Stimulated activated CD8-positive, alpha-beta memory T cell treated with anti-CD3 and anti-CD28 coated beads, Interleukin-7, amount 100 ng/mL, for 4 hours (primary cell): ENCODE measurements around the gene WDR46.

Experiments
- DNase-seq, 2 donors: peaks; one replicate each; pipeline ENCODE4 v3.0.0-alpha.2; 2020; ENCODE audit warnings: low read depth in 2 of 2

Gene WDR46

GRCh38 chr6:33288921-33289783, at the start of gene WDR46, which contains the start of gene PFDN6:
Gene WDR46, minus strand, starts transcription at chr6:33289239. Its CDS starts 69 bp downstream, at chr6:33289170.
Gene PFDN6, plus strand, starts transcription at chr6:33289601. Its CDS starts 256 bp downstream, at chr6:33289857.
- peak; percentile 75 to 84 for DNase-seq

GRCh38 chr6:33336495-33336894, 47.5 kb upstream of the WDR46 start:
- no peak for DNase-seq

DNA sequence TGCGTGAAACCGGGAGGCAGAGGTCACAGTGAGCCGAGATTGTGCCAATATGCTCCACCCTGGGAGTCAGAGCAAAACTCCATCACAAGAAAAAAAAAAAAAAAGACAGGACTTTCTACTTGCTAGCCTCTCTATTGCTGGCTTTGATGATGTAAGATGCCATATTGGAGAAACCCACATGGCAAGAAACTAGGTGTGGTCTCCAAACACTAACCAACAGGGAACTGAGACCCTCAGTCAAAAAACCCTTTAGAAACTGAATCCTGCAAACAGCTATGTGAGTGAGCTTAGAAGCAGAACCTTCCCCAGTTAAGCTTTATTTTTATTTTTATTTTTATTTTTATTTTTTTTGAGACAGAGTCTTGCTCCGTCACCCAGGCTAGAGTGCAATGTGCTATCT, 46.9 kb upstream of the WDR46 start:
- DNase-seq, result no peak

DNA sequence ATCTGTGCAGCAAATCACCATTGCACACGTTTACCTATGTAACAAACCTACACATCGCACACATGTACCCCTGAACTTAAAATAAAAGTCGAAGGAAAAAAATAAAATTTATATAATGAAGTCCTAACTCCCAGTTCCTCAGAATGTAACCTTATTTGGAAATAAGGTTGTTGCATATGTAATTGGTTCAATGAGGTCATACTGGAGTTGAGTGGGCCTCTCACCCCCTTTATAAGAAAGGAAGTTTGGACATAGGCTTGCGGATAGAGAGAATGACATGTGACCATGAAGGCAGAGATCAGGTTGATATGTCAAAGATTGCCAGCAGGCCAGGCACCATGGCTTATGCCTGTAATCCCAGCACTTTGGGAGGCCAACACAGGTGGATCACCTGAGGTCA, 44.6 kb upstream of the WDR46 start:
- DNase-seq, result no peak

DNA sequence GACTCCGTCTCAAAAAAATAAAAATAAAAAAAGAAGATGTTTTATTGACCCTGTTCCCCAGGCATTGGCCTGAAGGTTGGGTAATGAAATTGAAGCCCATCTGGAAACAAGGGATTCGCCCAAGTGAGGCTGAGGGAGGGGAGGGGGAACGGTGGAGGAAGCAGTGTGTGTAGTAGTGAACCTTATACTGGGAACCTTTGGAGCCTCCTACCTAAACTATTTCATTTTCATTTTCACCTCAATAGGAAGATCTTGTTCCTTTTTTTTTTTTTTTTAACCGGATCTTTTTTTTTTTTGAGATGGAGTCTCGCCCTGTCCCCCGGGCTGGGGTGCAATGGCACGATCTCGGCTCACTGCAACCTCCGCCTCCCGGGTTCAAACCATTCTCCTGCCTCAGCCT, 41.7 kb upstream of the WDR46 start:
- no peak for DNase-seq

GRCh38 chr6:33329058-33329457, 40.0 kb upstream of the WDR46 start:
- no peak for DNase-seq

DNA sequence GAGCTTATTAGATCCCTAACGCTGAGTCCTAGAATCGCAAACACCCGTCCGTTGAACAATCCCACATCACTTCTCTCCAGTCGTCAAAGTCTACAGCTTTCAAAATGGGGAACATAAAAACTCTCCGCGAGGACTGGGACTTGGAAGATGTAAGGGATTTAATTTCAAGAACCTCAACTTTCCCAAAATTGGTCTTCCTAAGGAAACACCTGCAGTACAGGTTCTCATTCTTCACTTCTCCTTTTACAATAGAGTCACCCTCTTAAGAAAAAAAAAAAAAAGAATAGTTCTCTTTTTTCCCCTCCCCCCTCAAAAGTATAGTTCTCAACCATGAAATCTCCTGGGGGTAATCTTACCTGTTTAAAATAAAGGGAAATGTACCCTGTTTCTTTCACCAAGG, 35.1 kb upstream of the WDR46 start:
- no peak for DNase-seq

DNA sequence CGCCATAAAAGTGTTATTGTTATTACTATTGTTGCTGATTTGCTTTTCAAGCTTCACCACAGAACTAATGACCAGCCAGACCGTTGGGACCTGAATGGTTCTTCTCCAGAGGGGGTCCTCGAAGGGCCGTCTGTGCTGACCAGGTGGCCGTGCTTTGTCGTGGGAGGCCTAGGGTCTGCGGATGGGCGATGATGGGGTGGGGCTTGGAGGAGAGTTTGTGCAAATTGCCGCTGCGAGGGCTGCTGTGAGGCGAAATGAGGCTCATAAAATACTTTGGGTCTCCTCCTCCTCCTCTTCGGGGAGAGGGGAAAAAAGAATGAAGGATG, 34.5 kb upstream of the WDR46 start:
- DNase-seq, result no peak

DNA sequence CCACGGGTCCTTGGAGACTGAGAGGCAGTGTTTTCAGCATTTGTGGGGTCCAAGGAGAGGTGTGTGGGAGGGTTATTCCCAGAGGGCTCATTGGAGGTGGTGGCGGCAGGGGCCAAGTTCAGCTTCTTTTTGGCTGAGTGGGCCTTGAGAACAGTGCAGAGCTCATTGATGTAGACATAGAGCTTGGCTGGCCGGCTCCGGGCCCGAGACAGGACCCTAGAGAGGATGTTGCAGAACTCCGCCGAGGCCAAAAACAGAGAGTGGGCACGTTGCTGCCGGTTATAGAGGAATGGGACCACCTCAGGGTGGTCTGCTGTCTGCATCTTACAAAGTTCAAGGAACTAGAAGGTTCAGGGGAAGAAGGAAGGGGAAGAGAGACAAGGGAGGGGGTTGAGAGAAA, 32.2 kb upstream of the WDR46 start:
- DNase-seq, result no peak

- no peak for DNase-seq
These were observed 31.5 kb upstream of the WDR46 start for GRCh38 chr6:33320315-33321181.

GRCh38 chr6:33319939-33320314, 30.9 kb upstream of the WDR46 start:
- DNase-seq, result no peak

- DNase-seq, result no peak
These were observed 29.5 kb upstream of the WDR46 start for GRCh38 chr6:33318426-33319073.

DNA sequence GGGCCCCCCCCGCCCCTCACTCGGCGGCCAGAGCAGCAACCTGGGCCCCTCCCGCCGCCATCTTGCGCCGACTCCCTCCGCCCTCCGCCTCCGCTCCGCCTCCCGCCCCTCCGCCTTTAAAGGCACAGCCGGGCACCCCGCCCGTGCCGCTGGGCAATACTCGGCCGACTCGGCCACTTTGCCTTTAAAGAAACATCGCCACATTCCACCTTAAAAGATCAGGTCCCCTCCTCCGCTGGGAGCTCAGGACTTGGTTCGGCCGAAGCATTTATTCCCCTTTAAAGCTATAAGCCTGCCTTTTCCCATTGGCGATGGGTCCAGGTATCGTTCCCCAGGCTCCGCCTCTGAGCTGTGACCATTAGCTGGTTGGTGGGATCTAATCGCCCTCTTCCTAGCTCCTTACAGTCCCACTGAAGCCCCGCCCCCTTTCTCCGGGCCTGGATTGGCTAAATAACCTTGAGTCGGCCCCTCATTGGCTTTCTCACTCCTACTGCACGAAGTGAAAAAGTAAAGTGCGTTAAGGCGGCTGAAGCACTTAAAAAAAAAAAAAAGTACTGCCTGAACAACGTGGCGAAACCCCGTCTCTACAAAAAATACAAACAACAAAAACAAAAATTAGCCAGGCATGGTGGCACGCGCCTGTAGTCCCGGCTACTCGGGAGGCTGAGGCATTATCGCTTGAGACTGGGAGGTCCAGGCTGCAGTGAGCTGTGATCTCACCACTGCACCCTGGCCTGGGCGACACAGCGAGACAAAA, 28.8 kb upstream of the WDR46 start, which contains the start of gene ZBTB22:
Gene ZBTB22 (minus strand): TSS at position 76 of the 757 bp plus-strand sequence. CDS start 828 bp downstream, outside the sequence.
- peak; percentile 92 for DNase-seq

DNA sequence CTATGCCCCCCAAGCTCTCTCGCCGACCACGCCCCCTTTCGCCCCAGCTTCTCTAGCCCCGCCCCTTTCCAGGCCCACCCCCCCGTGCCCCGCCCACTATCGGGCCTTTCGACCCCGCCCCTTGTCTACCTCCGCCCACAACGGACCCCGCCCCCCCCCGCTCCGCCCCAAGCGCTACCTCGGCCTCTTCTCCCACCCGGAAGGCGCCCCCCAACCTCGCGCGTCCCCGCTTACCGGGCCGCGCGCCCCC, 28.3 kb upstream of the WDR46 start:
- no peak for DNase-seq

DNA sequence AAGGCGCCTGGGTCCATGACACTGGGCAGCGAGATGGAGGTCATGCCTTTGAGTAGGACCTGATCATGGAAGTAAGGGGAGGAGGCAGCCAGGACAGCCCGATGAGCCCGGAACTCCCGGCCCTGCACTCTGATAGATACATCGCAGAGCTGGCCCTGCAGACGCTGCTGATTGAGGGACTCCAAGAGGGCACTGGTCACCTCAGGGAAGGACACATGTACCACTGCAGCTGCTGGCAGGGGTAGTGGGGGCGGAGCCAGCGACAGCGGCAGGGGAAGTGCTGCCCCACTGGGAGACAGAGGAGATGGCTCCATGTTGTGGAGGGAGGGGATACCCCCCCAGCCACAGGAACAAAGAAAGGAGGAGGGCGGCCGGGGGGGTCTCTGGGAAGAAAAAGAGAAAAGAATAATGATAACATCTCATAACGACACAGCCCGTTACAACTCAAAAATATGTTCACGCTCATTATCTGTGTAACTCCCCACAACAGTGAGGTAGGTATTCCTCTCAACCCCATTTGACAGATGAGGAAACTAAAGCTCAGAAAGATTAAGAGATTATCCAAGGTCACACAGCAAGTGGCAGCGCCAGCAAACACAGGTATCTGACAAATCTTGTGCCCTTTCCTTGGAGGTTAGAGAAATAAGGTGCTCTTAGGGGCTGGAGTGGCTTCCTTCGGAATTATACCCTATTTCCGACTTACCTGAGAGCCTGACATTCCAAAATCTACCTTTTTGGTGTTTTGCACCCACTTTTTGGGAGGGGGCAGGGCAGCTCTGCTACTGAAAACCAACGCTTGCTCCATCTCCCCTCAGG, 27.8 kb upstream of the WDR46 start:
- DNase-seq, result no peak

DNA sequence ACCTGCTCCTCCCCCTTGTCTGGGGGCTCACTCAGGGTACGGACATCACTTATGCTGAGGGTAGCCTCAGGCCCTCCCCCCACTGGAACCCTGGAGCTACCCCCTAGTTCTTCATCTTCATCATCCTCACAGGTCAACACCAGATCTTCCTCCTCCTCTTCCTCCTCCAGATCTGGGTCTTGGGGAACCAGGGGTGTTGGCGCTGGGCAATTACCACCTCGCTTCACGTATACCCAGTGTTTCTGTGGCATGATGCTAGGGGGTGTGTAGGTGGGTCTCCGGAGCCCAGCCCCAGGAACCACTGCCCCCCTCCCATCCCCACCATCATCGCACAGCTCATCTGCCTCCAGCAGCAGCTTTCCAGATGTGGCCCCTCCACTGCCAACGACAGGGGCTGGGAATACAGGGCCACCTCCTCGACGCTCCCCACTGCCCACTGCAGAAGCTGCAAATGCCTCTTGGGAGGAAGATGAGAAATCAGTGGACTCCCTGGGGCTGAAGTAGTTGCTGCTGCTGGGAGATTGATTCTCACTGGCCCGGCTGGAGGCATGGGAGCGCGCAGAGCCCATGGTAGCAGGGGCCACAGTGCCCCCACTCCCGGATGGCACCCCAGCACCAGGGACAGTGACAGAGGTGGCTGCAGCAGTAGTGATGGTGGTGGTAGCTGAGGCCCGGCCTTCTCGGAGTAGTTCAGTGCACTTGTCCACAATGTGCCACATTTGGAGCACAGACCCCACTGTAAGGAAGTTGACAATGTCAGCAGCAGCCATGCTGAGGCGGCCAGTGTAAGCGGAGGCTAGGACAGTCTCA, 27.0 kb upstream of the WDR46 start:
- no peak for DNase-seq

DNA sequence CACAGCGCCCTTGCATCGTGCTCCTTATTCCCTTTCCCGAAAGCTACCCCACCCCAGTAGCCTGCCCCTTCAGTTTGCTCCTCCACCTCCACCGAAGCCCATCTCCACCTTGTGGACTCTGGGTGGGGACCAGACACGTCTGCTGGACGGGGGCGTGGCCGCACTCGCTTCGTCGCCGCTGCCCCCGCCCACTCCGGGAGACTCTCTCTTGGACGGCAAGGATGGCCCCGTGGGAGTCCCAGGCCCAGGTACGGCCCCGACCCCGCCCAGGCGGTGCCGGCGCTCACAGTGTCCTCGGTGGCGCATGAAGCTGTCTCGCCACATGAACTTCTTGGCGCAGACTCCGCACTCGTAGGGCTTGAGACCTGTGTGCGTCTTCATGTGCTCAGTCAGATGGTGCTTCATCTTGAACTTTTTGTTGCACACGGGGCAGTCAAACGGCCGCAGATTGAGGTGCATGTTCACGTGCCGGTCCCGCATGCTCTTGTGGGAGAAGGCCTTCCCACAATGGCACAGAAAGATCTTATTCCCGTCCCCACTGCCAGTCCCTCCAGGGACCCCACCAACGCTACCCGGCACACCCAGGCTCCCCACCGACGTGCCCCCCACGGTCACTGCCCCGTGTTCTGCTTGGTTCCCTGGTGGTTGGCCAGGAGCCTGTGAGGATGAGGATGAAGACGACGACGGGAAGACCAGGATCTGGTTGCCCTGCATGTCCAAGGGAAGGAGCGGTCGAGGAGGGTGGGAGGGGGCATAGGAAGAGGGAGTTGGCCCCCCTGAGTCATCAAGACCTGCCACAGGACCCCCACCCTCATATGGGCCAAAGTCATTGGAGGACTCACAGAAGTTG, 26.1 kb upstream of the WDR46 start:
- no peak for DNase-seq

GRCh38 chr6:33314515-33314942, 25.5 kb upstream of the WDR46 start:
- DNase-seq, result peak; percentile 57 to 62
